GM18909 (cell line): ENCODE results near the gene INPP5D.
"Not testable (repeated sequence)": the region's sequence is repeated elsewhere in the genome, so short reads cannot be mapped to it uniquely, and the experiment has no call there.

Experiments used
- ATAC-seq: cut with Tn5 transposase; IDR thresholded peaks from one replicate; pipeline ENCODE4 v1.9.1; 2021; ENCODE audit warnings: mild to moderate bottlenecking; ENCODE audit not compliant: unreplicated experiment, poor library complexity

INPP5D gene

DNA sequence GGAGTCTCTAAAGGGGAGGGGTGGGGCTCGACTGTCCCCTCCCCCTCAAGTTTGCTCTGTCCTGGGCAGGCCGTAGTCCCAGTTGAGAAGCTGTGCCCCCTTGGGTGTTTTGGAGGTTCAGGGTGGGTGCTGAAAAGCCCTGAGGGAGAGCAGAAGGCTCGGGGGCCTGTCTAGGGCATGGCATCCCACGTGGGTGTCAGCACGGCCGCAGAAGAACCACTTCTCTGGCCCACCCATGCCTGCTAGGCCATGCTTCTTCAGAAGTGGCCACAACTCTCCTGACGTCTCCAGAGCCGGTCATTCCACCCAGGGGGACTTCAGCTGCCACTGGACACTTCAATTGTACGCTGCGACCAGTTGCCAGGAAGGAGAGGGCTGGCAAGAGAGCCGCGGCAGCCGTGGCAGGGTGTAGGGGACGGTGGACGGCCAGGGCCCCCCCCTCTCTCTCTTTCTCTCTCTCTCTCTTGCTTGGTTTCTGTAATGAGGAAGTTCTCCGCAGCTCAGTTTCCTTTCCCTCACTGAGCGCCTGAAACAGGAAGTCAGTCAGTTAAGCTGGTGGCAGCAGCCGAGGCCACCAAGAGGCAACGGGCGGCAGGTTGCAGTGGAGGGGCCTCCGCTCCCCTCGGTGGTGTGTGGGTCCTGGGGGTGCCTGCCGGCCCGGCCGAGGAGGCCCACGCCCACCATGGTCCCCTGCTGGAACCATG is at the start of gene INPP5D:
Gene INPP5D, plus strand, starts transcription at position 546 of the 704 bp plus-strand sequence. Its CDS starts 137 bp downstream, at position 683.
- peak; percentile 58 for ATAC-seq

DNA sequence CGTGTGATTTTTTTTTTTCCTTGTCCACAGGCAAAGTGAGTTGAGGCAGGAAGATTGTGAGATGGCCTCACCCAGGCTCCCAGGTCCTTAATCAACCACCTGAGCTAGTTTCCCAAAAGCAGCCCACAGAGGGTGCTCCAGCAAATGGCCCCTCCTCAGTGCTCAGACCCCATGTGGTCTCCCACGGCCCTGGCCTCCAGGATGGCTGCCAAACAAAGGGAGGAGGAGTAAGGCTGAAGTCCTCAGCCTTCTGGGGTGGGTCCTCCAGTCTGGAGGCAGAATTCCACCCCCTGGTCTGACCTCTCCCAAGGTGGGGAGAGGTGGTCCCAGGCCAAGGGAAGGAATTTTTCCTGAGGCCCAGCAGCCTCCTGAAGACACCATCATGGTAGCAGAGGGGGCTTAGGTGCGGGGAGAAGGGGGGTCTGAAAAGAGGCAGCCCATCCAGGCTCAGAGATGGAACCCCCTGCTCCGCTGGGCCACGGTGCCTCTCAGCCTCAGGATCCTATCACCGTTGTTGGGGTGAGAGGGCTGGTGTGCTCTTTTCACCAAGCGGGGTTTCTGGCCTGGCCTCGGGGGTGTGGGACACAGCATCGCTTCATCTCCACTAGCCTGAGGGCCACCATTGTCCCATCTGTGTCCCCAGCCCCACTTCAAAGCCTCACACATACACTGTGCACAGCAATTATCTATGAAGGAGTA is 49.4 kb upstream of the INPP5D start:
- no peak for ATAC-seq

DNA sequence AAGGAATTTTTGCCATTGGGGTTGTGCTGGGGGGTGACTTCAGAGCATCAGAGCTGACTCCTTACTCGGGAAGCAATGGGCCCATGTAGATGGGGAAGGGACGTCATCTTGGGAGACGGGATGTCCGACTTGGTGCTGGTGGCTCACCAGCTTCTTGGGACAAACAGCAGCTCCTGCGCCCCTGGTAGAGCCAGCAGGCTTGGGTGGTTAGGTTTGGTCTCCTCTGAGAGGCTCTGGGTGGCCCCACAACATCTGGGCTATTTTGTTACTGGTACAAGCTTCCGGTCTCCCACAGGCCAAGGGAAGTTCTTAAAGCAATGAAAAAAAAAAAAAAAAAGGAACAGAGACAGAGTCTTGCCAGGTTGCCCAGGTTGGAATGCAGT is 48.9 kb upstream of the INPP5D start:
- ATAC-seq: no peak

DNA sequence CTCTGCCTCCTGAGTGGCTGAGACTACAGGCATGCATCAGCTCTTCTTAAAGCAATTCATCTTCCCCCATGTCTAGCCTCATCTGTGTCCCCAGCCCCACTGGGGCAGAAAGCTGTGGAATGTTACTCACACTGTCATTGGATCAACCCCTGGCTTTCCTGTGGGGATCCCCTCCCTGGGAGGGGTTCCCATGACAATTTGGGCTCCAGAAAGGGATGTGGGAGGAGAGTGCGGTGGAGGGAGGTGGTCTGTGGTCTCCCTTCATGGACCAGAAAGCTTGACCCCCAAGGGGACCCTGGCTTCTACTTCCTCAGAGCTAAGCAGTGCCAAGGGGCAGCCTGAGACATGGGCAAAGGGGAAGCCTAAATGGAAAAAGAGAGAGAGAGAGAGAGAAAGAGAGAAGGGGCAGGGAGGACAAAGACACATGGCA is 48.4 kb upstream of the INPP5D start:
- ATAC-seq: no peak

DNA sequence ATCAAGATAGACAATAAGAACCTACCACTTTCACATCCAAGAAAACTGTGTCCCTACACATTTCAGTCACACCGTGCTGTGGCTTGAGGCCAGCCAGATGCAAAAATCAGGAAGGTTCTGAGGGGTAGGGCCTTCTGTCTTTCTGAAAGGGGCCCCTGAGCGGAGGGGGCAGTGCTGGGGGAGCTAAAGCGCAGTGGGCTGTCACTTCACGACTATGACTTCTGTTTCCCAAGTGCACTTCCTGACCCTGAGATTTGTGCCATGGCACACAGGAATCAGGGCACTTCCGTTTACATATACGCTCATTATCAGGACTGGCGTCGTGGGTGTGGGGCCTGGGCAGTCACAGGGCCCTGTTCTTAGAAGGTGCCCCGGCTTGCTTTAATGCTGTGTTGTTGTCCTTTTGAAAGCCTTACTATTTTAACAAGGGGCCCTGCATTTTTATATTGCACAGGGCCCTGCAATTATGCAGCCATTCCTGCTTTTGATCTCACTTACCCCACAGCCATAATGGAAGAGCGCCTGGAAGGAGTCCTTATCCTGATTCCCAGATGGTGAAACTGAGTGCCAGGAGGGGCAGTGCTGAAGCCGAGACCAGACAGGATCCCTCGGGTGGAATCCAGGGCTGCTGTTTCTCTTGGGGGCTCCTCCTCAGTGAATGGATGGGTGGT is 47.7 kb upstream of the INPP5D start:
- ATAC-seq: no peak

DNA sequence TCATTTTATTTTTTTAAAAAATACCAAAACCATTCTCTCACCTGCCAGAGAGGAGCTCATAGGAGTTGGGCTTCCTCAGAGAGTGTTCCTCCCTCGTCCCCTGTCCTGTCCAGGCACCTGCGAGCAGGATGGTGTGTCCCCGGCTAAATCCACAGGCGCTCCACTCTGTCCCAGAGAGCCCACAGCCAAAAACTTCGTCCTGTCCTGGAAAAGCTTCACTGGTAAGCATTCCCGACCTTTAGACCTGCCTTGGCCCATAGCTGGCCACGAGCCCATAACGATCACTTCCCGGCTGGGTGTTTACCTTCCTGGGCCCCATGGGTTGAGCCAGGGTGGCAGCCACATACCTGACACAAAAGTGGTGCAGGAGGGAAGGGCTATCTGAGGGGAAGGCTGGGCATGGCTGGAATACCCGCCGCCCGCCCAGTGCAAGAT is 47.1 kb upstream of the INPP5D start, which contains the start of gene NGEF:
Gene NGEF, minus strand, starts transcription at position 230 of the 435 bp plus-strand sequence. CDS start 38,366 bp downstream, outside the sequence.
- ATAC-seq: no peak

DNA sequence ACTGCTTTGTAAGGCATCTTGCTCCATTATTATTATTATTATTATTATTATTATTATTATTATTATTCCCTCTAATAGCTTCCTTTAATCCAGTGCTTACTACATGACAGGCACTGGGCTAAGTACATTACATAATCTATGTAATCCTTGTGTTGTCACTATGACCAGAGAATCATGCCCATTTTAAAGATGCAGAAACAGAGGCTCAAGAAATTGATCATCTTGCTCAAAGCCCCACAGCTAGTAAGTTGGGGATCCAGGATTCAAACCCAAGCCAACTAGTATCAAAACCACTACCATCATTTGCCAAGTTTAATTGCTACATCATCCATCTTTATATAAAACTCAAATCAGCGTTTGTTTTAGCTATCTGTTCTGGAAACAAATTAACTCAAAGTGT is 46.5 kb upstream of the INPP5D start:
- no peak for ATAC-seq

DNA sequence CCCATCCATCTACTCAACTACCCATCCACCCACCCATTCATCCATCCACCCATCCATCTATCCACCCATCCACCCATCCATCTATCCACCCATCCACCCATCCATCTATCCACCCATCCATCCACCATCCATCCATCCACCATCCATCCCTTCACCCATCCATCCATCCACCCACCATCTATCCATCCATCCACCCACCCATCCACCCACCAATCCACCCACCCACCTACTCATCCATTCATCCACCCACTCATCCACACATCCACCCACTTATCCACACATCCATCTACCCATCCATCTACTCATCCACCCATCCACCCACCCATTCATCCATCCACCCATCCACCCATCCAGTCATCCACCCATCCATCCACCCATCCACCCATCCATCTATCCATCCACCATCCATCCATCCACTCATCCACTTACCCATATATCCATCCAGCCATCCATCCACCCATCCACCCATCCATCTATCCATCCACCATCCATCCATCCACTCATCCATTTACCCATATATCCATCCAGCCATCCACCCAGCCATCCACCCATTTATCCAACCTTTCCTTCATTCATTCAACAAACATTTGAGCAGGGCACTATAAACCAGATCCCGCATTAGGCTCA is 45.0 kb upstream of the INPP5D start:
- ATAC-seq: no peak

DNA sequence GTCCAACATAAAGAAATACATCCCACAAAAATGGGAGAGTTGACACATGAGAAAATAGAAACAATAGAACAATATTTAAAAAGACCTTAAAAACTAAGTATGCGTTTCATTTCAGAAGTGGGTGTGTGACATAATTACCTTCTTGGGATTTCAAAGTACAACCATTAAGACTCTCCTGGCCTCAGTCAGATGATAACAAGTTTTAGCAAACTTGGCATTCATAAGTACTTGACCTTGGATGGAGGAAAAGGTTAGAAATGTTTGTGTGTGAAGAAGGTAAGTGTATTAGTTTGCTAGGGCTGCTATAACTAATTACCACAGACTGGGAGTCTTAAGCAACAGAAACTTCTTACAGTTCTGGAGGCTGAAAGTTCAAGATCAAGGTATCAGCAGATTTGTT is 42.2 kb upstream of the INPP5D start:
- ATAC-seq: no peak

DNA sequence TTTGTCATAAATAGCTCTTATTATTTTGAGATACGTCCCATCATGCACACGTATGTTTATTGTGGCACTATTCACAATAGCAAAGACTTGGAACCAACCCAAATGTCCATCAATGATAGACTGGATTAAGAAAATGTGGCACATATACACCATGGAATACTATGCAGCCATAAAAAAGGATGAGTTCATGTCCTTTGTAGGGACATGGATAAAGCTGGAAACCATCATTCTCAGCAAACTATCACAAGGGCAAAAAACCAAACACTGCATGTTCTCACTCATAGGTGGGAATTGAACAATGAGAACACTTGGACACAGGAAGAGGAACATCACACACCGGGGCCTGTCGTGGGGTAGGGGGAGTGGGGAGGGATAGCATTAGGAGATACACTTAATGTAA is 40.5 kb upstream of the INPP5D start:
- not testable (repeated sequence) for ATAC-seq

DNA sequence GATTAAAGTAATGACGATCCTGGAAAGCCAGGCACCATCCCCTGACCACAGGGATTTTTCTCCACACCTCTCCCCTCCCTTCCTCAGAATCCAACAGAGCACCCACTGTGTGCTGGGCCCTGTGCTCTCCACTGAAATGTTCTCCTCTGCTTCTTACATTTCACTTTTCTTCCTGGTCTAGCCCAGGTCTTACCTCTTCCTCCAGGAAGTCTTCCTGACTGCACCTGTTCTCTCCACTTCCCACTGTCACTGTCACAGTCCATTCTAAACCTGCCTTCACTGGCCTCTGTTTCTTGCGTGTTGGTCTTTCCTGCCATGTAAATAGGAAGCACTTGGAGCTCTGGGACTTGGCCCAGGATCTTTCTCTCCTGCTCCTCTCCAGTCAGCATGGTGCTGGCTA is 39.7 kb upstream of the INPP5D start:
- ATAC-seq: no peak

DNA sequence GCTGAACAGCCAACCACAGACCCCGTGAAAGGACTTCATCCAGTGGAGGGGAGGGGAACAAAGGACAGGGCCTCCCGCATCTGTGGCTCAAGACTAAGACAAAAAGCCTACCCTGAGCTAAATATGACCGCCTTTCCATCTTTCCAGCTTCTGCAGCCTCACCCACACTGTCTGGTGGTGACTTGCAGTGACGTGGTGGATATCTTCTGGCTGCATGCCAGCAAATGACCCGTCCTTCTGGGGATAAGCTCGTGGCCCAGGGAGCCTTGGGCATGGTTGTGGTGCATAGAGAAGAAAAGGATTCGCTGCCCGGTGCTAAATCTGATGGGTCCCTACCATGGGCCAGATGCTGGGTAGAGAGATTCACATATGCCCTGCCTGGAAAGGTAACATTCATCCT is 38.4 kb upstream of the INPP5D start:
- ATAC-seq: no peak

DNA sequence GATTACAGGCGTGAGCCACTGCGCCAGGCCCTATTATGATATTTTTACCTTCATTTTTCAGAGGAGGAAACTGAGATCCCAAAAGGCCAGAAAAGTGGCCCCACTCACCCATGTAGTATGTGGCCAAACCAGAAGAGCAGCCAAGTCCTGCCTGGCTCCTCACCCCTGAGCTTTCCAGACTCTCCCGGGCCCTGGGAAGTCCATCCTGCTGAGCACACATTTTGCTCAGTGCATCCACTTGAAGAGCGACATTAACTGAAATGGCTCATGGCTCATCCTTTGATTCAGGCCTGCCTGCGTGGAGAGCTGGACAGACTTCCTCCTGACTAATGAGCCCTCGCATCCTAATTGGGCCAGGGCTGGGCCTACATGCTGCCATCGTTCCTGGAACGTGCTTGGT is 37.6 kb upstream of the INPP5D start:
- ATAC-seq: no peak

DNA sequence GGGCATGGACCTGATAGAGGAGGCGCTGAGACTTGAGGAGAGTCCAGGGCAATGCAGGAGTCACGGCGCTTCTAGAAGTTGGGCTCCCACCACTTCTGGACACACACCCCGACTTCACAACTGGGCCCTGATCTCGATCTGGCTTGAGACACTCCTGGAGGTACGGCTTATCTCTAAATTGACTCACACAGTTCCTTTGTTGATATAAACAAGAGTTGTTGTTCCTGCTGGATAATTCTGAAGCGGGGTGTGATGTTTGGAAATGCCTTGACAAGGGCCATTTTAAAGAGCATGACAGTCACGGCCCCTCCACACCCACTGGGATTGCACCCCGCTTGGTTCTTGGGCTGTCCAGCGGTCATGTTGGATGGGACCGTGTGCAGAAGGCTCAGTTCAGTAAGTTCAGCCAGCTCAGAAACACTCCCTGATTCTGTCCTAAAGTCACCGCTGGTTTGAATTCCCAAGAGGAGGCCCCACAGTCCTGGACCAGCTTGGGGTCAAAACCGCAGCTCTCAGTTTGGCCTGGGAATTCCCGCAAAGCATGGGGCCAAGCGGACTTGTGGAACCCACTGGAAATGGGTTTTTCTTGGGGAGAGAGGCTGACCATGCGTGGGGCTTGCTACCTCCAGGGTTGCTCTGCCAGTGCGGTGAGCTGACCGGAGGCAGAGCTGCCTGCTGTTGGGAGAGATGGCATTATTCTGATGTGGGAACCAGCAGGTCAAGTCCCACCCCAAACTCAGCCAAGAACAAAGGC is 37.0 kb upstream of the INPP5D start:
- ATAC-seq: no peak

DNA sequence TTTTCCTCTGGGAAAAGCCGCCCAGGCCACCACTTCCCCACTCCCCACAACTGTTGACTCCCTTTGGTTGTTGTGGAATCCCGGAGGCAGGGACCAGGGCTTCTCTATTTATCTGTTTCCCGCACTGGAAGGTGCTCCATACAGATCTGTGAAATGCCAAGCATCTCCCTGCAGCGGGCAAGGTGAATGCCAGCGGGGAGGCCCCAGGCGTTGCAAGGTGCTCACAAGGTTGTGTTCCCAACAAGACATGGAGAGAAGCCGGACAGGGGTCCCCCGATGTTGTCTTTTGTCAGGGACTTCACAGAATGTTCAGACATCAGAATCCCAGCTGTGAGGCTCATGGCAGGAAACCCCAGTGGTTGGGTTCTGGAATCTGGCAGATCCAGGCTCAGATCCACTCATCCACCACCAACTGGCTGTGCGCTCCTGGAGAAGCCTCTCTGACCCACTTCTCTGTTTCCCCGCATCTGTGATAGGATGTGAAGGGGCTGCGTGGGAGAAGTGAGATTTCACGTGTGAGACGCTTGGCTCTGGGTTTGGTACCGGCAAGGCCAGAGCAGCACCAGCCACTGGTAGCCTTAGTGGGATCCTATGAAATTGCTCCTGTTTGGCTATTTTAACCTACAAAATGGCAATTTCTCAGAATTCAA is 36.3 kb upstream of the INPP5D start:
- no peak for ATAC-seq

DNA sequence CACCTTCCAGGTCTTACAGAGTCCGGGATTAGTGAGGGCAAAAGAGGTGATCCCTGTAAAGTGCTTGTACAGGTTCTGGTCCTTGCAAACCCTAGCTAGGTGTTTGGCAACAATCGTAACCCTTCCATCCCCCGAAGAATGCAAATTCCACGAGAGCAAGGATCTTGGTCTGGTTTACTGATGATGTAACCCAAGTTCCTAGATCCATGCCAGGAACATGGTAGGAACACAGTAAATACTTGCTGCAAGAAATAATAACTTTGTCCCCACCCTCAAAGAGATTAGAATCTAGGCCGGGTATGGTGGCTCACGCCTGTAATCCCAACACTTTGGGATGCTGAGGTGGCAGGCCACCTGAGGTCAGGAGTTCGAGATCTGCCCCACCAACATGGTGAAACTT is 34.4 kb upstream of the INPP5D start:
- no peak for ATAC-seq

DNA sequence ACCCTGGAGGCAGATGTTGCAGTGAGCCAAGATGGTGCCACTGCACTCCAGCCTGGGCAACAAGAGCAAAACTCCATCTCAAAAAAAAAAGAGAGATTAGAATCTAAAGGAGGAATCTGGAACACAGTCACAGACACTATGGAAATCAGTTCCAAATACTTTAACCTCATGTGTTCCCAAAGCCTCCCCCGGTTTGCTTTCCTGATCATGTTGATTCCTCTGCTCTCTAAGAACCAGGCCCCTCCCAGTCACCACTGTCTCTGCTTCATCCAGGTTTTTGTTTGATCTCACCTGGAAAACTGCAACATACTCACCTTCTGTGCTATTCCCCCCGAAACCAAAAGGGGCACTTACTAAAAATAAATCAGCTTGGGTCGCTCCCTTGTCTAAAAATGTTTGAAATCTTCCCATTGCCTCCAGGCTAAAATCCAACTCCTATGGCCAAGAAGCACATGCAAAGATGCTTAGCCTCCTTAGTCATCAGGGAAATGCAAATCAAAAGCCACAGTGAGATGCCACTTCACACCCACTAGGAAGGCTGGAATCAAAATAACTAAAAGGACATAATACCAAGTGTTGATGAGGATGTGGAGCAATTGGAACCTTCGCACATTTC is 33.8 kb upstream of the INPP5D start:
- no peak for ATAC-seq

DNA sequence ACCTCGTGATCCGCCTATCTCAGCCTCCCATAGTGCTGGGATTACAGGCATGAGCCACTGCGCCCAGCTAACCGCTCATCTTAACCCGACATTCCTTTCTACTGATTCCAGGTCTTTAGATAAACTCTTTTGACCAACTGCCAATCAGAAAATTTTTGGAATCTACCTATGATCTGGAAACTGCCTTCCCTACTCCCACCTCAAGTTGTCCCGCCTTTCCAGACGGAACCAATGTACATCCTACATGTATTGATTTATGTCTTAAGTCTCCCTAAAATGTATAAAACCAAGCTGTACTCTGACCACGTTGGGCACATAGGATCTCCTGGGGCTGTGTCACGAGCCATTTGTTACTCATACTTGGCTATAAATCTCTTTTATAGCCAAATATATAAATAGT is 30.8 kb upstream of the INPP5D start:
- no peak for ATAC-seq
